OCI-LY1 (cell line): ENCODE data around the gene LRRC25.

Experiments
- CTCF ChIP-seq: fragments of 200-600 bp; sonication (generic), shearing (Covaris generic); IDR thresholded peaks from 2 replicates; pipeline ENCODE4 v1.5.1; 2017; ENCODE audit warnings: mild to moderate bottlenecking, antibody characterized with exemption, low read length, moderate library complexity, mixed read lengths
- EZH2 ChIP-seq: fragments of 200-600 bp; sonication (generic), shearing (Covaris generic); IDR thresholded peaks from 2 replicates; pipeline ENCODE4 v1.8.0; 2017; ENCODE audit warnings: borderline replicate concordance, mixed run types, mild to moderate bottlenecking, antibody characterized with exemption, low read length, moderate library complexity, mixed read lengths

- TF ChIP-seq CTCF (no peak), EZH2 (no peak)
Measured at GRCh38 chr19:18373892-18374629, 23.4 kb downstream of the LRRC25 start.
